ENCODE measurements around the gene TCTA.

TCTA gene

DNA sequence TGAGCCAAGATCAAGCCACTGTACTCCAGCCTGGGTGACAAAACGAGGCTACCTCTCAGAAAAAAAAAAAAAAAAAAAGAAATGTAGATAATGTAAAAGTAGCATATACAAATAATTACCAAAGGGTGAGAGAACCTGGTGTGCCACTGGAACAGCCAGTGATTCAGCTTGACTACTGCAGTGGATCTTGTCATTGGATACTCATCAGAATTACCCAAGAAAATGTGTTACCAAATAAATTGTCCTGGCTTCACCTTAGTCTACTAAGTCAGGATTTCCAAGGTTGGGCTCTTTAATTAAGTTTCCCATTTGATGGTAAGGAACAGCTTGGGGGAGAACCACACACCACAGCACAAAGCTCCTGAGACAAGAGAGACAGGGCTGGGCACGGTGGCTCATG, 15.4 kb downstream of the TCTA start:
- TF ChIP-seq, protein P1, sequence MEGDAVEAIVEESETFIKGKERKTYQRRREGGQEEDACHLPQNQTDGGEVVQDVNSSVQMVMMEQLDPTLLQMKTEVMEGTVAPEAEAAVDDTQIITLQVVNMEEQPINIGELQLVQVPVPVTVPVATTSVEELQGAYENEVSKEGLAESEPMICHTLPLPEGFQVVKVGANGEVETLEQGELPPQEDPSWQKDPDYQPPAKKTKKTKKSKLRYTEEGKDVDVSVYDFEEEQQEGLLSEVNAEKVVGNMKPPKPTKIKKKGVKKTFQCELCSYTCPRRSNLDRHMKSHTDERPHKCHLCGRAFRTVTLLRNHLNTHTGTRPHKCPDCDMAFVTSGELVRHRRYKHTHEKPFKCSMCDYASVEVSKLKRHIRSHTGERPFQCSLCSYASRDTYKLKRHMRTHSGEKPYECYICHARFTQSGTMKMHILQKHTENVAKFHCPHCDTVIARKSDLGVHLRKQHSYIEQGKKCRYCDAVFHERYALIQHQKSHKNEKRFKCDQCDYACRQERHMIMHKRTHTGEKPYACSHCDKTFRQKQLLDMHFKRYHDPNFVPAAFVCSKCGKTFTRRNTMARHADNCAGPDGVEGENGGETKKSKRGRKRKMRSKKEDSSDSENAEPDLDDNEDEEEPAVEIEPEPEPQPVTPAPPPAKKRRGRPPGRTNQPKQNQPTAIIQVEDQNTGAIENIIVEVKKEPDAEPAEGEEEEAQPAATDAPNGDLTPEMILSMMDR (IDR thresholded peaks at IDR 0.05; ENCODE audit: low read depth, low read length, missing control alignments), result no peak
- no peak for DNase-seq (ENCODE audit: low read depth)
- in situ Hi-C loops (cut with HindIII; ENCODE audit: low sequenced_read_pairs), result no loop called here
- no peak overlapping the region for H3K4me3 ChIP-seq (ENCODE audit: low read depth, low read length)

DNA sequence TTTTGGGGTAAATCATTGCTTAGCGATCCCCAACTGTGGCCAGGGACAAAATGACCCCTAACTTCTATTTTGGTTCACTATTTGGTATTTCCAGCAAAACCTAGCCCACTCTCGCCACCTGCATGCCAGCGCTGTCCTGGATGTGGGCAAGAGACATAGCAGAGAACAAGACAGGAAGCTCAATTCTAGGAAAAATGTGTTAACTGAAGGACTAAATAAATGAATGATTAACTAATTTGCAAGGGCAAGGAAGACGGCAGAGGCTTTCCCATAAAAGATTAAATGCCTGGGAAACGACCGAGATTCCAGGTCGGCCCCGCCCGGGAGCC, 16.5 kb downstream of the TCTA start:
- in situ Hi-C loops (cut with HindIII; ENCODE audit: low sequenced_read_pairs), result no loop called here

DNA sequence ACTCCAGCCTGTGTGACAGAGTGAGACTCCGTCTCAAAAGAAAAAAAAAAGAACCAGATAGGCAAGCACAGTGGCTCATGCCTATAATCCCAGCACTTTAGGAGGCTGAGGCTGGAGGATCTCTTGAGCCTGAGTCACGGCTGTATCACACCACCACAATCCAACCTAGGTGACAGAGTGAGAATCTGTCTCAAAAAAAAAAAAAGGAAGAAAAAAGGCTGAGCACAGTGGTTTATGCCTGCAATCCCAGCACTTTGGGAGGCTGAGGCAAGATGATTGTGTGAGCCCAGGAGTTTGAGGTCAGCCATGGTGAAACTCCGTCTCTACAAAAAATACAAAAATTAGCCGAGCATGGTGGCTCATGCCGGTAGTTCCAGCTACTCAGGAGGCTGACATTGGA, 22.5 kb downstream of the TCTA start:
- DNase-seq (ENCODE audit: low read depth), result no peak
- TF ChIP-seq, protein P1 (IDR thresholded peaks at IDR 0.05; ENCODE audit: low read depth, low read length, missing control alignments), result no peak
- in situ Hi-C loops (cut with HindIII; ENCODE audit: low sequenced_read_pairs), result no loop called here
- no peak overlapping the region for H3K4me3 ChIP-seq (ENCODE audit: low read depth, low read length)

More for the DNA sequence above, 16.5 kb downstream of the TCTA start:
- TF ChIP-seq, protein P1 (IDR thresholded peaks at IDR 0.05; ENCODE audit: low read depth, low read length, missing control alignments), result no peak
- peak overlapping the region; percentile 65 for H3K4me3 ChIP-seq (ENCODE audit: low read depth, low read length)
- no peak for DNase-seq (ENCODE audit: low read depth)

DNA sequence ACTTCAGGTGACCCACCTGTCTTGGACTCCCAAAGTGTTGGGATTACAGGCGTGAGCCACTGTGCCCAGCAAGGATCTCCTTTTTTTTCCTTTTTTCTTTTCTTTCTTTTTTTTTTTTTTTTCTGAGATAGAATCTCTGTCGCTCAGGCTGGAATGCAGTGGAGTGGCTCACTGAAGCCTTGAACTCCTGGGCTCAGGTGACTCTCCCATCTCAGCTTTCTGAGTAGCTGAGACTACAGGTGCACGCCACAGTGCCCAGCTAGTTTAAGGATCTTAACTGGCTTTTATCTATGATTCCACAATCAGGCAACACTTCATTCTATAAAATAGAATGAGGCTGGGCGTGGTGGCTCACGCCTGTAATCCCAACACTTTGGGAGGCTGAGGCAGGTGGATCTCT, 33.2 kb downstream of the TCTA start:
- no peak overlapping the region for H3K4me3 ChIP-seq (ENCODE audit: low read depth, low read length)
- in situ Hi-C loops (cut with HindIII; ENCODE audit: low sequenced_read_pairs), result no loop called here
- DNase-seq (ENCODE audit: low read depth), result no peak
- TF ChIP-seq, protein P1 (IDR thresholded peaks at IDR 0.05; ENCODE audit: low read depth, low read length, missing control alignments), result no peak

DNA sequence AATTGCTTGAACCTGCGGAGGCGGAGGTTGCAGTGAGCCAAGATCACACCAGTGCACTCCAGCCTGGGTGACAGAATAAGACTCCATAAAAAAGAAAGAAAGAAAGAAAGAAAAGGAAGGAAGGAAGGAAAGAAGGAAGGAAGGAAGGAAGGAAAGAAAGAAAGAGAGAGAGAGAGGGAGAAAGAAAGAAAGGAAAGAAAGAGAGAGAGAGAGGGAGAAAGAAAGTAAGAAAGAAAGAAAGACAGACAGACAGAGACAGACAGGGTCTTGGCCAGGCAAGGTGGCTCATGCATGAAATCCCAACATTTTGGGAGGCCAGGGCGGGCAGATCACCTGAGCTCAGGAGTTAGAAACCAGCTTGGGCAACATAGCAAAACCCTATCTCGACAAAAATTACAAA, 41.4 kb downstream of the TCTA start:
- no peak for DNase-seq (ENCODE audit: low read depth)
- in situ Hi-C loops (cut with HindIII; ENCODE audit: low sequenced_read_pairs), result no loop called here
- H3K4me3 ChIP-seq (ENCODE audit: low read depth, low read length), result no peak overlapping the region
- TF ChIP-seq, protein P1 (IDR thresholded peaks at IDR 0.05; ENCODE audit: low read depth, low read length, missing control alignments), result no peak

DNA sequence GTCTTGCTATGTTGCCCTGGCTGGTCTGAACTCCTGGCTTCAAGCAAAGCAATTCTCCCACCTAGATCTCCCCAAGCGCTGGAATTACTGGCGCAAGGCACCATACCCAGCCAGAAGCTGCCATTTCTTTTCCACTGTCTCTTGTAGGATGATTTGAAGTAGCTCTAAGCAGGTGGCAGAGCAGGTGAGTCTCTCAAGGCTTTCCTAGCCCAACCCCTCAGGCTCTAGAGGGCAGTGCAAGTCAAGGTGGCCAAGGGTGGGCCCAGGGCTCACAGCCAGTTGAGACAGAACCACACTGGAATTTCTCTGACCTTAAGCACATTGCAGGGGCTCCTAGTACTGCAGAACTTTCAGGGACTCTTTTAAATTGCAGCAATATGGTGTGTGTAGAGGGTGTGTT, 42.2 kb downstream of the TCTA start:
- no peak for DNase-seq (ENCODE audit: low read depth)
- no peak overlapping the region for H3K4me3 ChIP-seq (ENCODE audit: low read depth, low read length)
- TF ChIP-seq, protein P1 (IDR thresholded peaks at IDR 0.05; ENCODE audit: low read depth, low read length, missing control alignments), result peak; percentile 20
- in situ Hi-C loops (cut with HindIII; ENCODE audit: low sequenced_read_pairs), result no loop called here
